ENCODE measurements around the gene ITGA6. TPM values are rescaled to one million over a fixed set of nuclear protein-coding genes. Genes with fewer than 3 reads are reported as not detected.

The ITGA6 gene
- total RNA-seq, 1 experiment from 2014 or later = 78.3 TPM

- Histone ChIP-seq H3K56ac (ENCODE audit: insufficient read length, low read depth, low read length) (no peak overlapping the region), H4K20me1 (ENCODE audit: control insufficient read depth, insufficient read depth, insufficient read length) (no peaks in the 10 kb centered on the region), H4K91ac (ENCODE audit: insufficient read length, low read depth, low read length) (no peak overlapping the region), H3K4me1 (ENCODE audit: insufficient read depth, low read length) (no peaks in the 10 kb centered on the region; the same call in 1 of the 2 replicates), H2BK12ac (ENCODE audit: insufficient read length, low read depth, low read length) (no peak overlapping the region), H3K27me3 (ENCODE audit: insufficient read depth, low read length) (no peaks in the 10 kb centered on the region), H2BK20ac (ENCODE audit: low read depth, low read length, poor library complexity, severe bottlenecking) (no peak overlapping the region), H3K9ac (ENCODE audit: extremely low read depth, insufficient read length, low read length) (no peak overlapping the region), H3K23ac (ENCODE audit: insufficient read length, low read depth, low read length) (no peak overlapping the region), H4K8ac (replicated peaks; ENCODE audit: insufficient read length, low read depth, low read length) (no peak overlapping the region), H2BK5ac (ENCODE audit: insufficient read length, low read length) (no peak overlapping the region), H3K4me2 (ENCODE audit: insufficient read depth, insufficient read length, low read length) (no peak overlapping the region), H4K5ac (ENCODE audit: insufficient read length, low read depth, low read length) (no peak overlapping the region), H2AK5ac (ENCODE audit: insufficient read length, low read length) (no peak overlapping the region), H3K4ac (ENCODE audit: low read depth, low read length) (no peak overlapping the region), H2AFZ (ENCODE audit: low read length) (no peak overlapping the region), H3K79me1 (ENCODE audit: insufficient read depth, low read depth, low read length, poor library complexity, severe bottlenecking) (no peaks in the 10 kb centered on the region), H3K23me2 (ENCODE audit: insufficient read length, low read depth, low read length, poor library complexity, severe bottlenecking) (no peaks in the 10 kb centered on the region), H3K18ac (ENCODE audit: insufficient read length, low read depth, low read length) (no peak overlapping the region), H3K27ac (ENCODE audit: insufficient read length, low read depth, low read length) (no peak overlapping the region), H3K14ac (ENCODE audit: insufficient read depth, low read length) (no peak overlapping the region), H3K9me3 (ENCODE audit: control insufficient read depth, low read depth, low read length) (no peaks in the 10 kb centered on the region), H2BK120ac (ENCODE audit: low read depth, low read length, poor library complexity, severe bottlenecking) (no peak overlapping the region), H3T11ph (ENCODE audit: low read length) (no peak overlapping the region), H3K79me2 (ENCODE audit: insufficient read depth, low read length) (no peaks in the 10 kb centered on the region; the same call in 1 of the 2 replicates), H2BK15ac (ENCODE audit: low read depth, low read length) (no peak overlapping the region)
- H3K27ac Mint-ChIP-seq = no peak overlapping the region
- no peak overlapping the region for H3K4me3 Mint-ChIP-seq
- no peak for TF ChIP-seq CTCF (conservative IDR thresholded peaks at IDR 0.05)
- no peak for DNase-seq
- H3K36me3 Mint-ChIP-seq (ENCODE audit: insufficient read depth in 1 of 3, low read depth in 3 of 3) = no peaks in the 10 kb centered on the region; a peak in 2 of 7 replicates
- no peaks in the 10 kb centered on the region; a peak in 1 of 5 replicates for H3K9me3 Mint-ChIP-seq
- no CpG with 5 or more reads among the region's 1 CpG for WGBS (ENCODE audit: extremely low coverage, insufficient read length, low lambda C conversion rate)
- peaks cover 10 to 23% of the 10 kb centered on the region in 2 experiments for H3K4me1 Mint-ChIP-seq
- no peaks in the 10 kb centered on the region; the same call in 1 of the 2 replicates for H3K27me3 Mint-ChIP-seq (ENCODE audit: low read depth)
Observed at GRCh38 chr2:172394002-172394401, 33.4 kb upstream of the ITGA6 start.

Measured in H9 (cell line).